ENCODE data around the gene CACNA1E. TPM values are rescaled to one million over a fixed set of nuclear protein-coding genes. Genes with fewer than 3 reads are reported as not detected.

Gene CACNA1E
- total RNA-seq, 1 experiment from 2014 or later = 0.46 TPM

DNA sequence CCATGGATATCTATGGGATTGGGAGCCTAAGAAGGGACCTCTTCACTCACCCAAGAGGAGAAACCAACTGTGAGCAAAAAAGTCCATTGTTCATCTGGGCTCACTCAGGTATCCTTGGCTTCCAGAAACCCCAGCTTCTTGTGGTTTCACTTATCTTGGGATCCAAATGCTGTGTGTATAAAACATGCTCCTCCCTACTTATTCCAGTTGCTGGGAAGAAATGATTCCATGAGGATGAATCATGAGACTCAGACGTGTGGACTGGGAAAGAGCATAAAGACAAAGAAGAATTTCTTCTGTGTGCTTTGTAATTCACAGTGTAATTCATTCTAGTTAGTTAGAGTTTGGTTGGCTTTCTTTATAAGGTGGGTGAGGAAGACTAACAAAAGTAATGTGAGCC, 294.5 kb downstream of the CACNA1E start:
- Histone ChIP-seq H4K8ac (replicated peaks; ENCODE audit: insufficient read length, low read depth, low read length) (no peak overlapping the region), H3K18ac (ENCODE audit: insufficient read length, low read depth, low read length) (no peak overlapping the region), H4K20me1 (ENCODE audit: control insufficient read depth, insufficient read depth, insufficient read length) (no peaks in the 10 kb centered on the region), H3K56ac (ENCODE audit: insufficient read length, low read depth, low read length) (no peak overlapping the region), H3K4me2 (ENCODE audit: insufficient read depth, insufficient read length, low read length) (no peak overlapping the region), H2AFZ (ENCODE audit: low read length) (no peak overlapping the region), H3K23me2 (ENCODE audit: insufficient read length, low read depth, low read length, poor library complexity, severe bottlenecking) (no peaks in the 10 kb centered on the region), H2BK20ac (ENCODE audit: low read depth, low read length, poor library complexity, severe bottlenecking) (no peak overlapping the region), H3K9ac (ENCODE audit: extremely low read depth, insufficient read length, low read length) (no peak overlapping the region), H3K79me2 (ENCODE audit: insufficient read depth, low read length) (no peaks in the 10 kb centered on the region), H2BK12ac (ENCODE audit: insufficient read length, low read depth, low read length) (no peak overlapping the region), H3K23ac (ENCODE audit: insufficient read length, low read depth, low read length) (no peak overlapping the region), H3K79me1 (ENCODE audit: insufficient read depth, low read depth, low read length, poor library complexity, severe bottlenecking) (no peaks in the 10 kb centered on the region), H2BK5ac (ENCODE audit: insufficient read length, low read length) (no peak overlapping the region), H3K4ac (ENCODE audit: low read depth, low read length) (no peak overlapping the region), H3K9me3 (ENCODE audit: control insufficient read depth, low read depth, low read length) (no peaks in the 10 kb centered on the region), H3K14ac (ENCODE audit: insufficient read depth, low read length) (no peak overlapping the region), H3K27ac (ENCODE audit: insufficient read length, low read depth, low read length) (no peak overlapping the region), H2BK120ac (ENCODE audit: low read depth, low read length, poor library complexity, severe bottlenecking) (no peak overlapping the region), H3T11ph (ENCODE audit: low read length) (no peak overlapping the region), H2BK15ac (ENCODE audit: low read depth, low read length) (no peak overlapping the region), H4K91ac (ENCODE audit: insufficient read length, low read depth, low read length) (no peak overlapping the region), H3K27me3 (ENCODE audit: insufficient read depth, low read length) (no peaks in the 10 kb centered on the region), H2AK5ac (ENCODE audit: insufficient read length, low read length) (no peak overlapping the region), H4K5ac (ENCODE audit: insufficient read length, low read depth, low read length) (no peak overlapping the region), H3K4me1 (ENCODE audit: insufficient read depth, low read length) (no peaks in the 10 kb centered on the region)
- Mint-ChIP-seq H3K27me3 (ENCODE audit: low read depth) (peaks cover 1% of the 10 kb centered on the region; the same call in 1 of the 2 replicates), H3K4me3 (no peak overlapping the region), H3K4me1 (peaks cover under 1% of the 10 kb centered on the region in 2 experiments), H3K36me3 (ENCODE audit: insufficient read depth in 1 of 3, low read depth in 3 of 3) (no peaks in the 10 kb centered on the region; a peak in 1 of 7 replicates), H3K27ac (no peak overlapping the region), H3K9me3 (no peaks in the 10 kb centered on the region)
- TF ChIP-seq CTCF (conservative IDR thresholded peaks at IDR 0.05) = no peak
- no peak for DNase-seq
- WGBS (ENCODE audit: extremely low coverage, insufficient read length, low lambda C conversion rate) = no CpG with 5 or more reads among the region's 1 CpG
